ENCODE measurements around the gene TOGARAM1. TPM values are rescaled to one million over a fixed set of nuclear protein-coding genes. Genes with fewer than 3 reads are reported as not detected.

TOGARAM1 gene
- total RNA-seq, 1 experiment from 2014 or later = 5.9 TPM

- Histone ChIP-seq H3K27me3 (replicated peaks; ENCODE audit: control insufficient read depth, insufficient read depth, low read length) (no peaks in the 10 kb centered on the region), H3K4me1 (no peaks in the 10 kb centered on the region), H3K9me3 (no peaks in the 10 kb centered on the region), H3K4me3 (ENCODE audit: low read depth, low read length) (no peak overlapping the region), H3K36me3 (ENCODE audit: control insufficient read depth, insufficient read depth, low read length) (no peaks in the 10 kb centered on the region)
- no TSS peak for BruUV-seq (replicated peaks)
- CTCF ChIA-PET = no interaction called here
- intact Hi-C loops (cut with micrococcal nuclease; ENCODE audit: unreplicated experiment) = no loop called here
- DNase-seq = no peak
- Mint-ChIP-seq H3K27ac (ENCODE audit: unreplicated experiment) (no peak overlapping the region), H3K4me1 (ENCODE audit: low read depth, unreplicated experiment) (no peaks in the 10 kb centered on the region), H3K9me3 (ENCODE audit: unreplicated experiment) (peaks cover 9% of the 10 kb centered on the region), H3K27me3 (ENCODE audit: insufficient read depth, unreplicated experiment) (no peaks in the 10 kb centered on the region), H3K4me3 (ENCODE audit: unreplicated experiment) (no peak overlapping the region), H3K36me3 (ENCODE audit: insufficient read depth, unreplicated experiment) (no peaks in the 10 kb centered on the region)
- TF ChIP-seq, protein P1, sequence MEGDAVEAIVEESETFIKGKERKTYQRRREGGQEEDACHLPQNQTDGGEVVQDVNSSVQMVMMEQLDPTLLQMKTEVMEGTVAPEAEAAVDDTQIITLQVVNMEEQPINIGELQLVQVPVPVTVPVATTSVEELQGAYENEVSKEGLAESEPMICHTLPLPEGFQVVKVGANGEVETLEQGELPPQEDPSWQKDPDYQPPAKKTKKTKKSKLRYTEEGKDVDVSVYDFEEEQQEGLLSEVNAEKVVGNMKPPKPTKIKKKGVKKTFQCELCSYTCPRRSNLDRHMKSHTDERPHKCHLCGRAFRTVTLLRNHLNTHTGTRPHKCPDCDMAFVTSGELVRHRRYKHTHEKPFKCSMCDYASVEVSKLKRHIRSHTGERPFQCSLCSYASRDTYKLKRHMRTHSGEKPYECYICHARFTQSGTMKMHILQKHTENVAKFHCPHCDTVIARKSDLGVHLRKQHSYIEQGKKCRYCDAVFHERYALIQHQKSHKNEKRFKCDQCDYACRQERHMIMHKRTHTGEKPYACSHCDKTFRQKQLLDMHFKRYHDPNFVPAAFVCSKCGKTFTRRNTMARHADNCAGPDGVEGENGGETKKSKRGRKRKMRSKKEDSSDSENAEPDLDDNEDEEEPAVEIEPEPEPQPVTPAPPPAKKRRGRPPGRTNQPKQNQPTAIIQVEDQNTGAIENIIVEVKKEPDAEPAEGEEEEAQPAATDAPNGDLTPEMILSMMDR (IDR thresholded peaks at IDR 0.05; ENCODE audit: insufficient read depth in 1 of 2, low read depth in 1 of 2, low read length in 1 of 2, severe bottlenecking in 1 of 2, unreplicated experiment in 1 of 2) = no peak
- POLR2A ChIA-PET = no interaction called here
Measured at GRCh38 chr14:44935155-44935554, 26.8 kb upstream of the TOGARAM1 start.

DNA sequence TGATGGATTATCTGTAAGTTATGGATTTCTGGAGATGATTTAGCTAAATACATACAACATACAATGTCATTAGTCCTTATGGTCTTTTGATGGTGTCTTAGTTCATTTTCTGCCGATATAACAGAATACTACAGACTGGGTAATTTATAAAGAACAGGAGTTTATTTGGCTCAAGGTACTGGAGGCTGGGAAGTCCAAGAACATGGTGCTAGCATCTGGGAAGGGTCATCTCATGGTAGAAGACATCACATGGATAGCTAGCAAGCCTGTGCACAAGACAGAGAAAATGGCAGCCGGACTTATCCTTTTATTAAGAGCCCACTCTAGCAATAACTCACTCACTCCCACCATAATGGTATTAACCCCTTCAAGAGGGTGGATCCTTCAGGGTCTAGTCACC lies 24.4 kb upstream of the TOGARAM1 start:
- Histone ChIP-seq H3K4me3 (ENCODE audit: low read depth, low read length) (no peak overlapping the region), H3K36me3 (ENCODE audit: control insufficient read depth, insufficient read depth, low read length) (no peaks in the 10 kb centered on the region), H3K27me3 (replicated peaks; ENCODE audit: control insufficient read depth, insufficient read depth, low read length) (no peaks in the 10 kb centered on the region), H3K9me3 (no peaks in the 10 kb centered on the region), H3K4me1 (no peaks in the 10 kb centered on the region)
- H3K36me3 Mint-ChIP-seq (ENCODE audit: insufficient read depth, unreplicated experiment) = peaks cover 14% of the 10 kb centered on the region
- POLR2A ChIA-PET = no interaction called here
- intact Hi-C loops (cut with micrococcal nuclease; ENCODE audit: unreplicated experiment) = no loop called here
- H3K27ac Mint-ChIP-seq (ENCODE audit: unreplicated experiment) = no peak overlapping the region
- no peaks in the 10 kb centered on the region for H3K27me3 Mint-ChIP-seq (ENCODE audit: insufficient read depth, unreplicated experiment)
- H3K4me3 Mint-ChIP-seq (ENCODE audit: unreplicated experiment) = no peak overlapping the region
- CTCF ChIA-PET = no interaction called here
- BruUV-seq (replicated peaks) = no TSS peak
- H3K9me3 Mint-ChIP-seq (ENCODE audit: unreplicated experiment) = peaks cover 9% of the 10 kb centered on the region
- H3K4me1 Mint-ChIP-seq (ENCODE audit: low read depth, unreplicated experiment) = peaks cover 10% of the 10 kb centered on the region
- TF ChIP-seq, protein P1 (IDR thresholded peaks at IDR 0.05; ENCODE audit: insufficient read depth in 1 of 2, low read depth in 1 of 2, low read length in 1 of 2, severe bottlenecking in 1 of 2, unreplicated experiment in 1 of 2) = no peak
- DNase-seq = no peak

DNA sequence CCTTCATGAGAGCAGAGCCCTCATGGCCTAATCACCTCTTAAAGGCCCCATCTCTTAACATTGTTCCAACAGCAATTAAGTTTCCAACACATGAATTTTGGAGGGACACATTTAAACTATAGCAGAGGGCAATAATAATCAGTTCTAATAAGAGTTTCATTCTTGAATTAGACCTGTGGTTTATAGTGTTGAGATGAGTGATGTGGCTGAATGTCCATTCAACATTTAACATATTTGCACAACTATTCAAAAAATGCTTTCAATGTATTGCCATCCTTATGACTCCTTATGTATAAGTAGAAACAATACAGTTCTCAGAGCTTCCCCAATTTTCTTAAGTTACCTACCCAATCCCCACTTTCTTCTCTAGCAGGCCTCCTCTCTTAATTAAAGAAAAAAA lies 21.8 kb upstream of the TOGARAM1 start:
- Mint-ChIP-seq H3K27ac (ENCODE audit: unreplicated experiment) (no peak overlapping the region), H3K4me1 (ENCODE audit: low read depth, unreplicated experiment) (peaks cover 10% of the 10 kb centered on the region), H3K36me3 (ENCODE audit: insufficient read depth, unreplicated experiment) (peaks cover 14% of the 10 kb centered on the region), H3K27me3 (ENCODE audit: insufficient read depth, unreplicated experiment) (no peaks in the 10 kb centered on the region), H3K4me3 (ENCODE audit: unreplicated experiment) (no peak overlapping the region), H3K9me3 (ENCODE audit: unreplicated experiment) (peaks cover 9% of the 10 kb centered on the region)
- H3K27me3 ChIP-seq (replicated peaks; ENCODE audit: control insufficient read depth, insufficient read depth, low read length) = no peaks in the 10 kb centered on the region
- intact Hi-C loops (cut with micrococcal nuclease; ENCODE audit: unreplicated experiment) = no loop called here
- H3K4me1 ChIP-seq = no peaks in the 10 kb centered on the region
- no peaks in the 10 kb centered on the region for H3K36me3 ChIP-seq (ENCODE audit: control insufficient read depth, insufficient read depth, low read length)
- H3K9me3 ChIP-seq = no peaks in the 10 kb centered on the region
- H3K4me3 ChIP-seq (ENCODE audit: low read depth, low read length) = no peak overlapping the region
- BruUV-seq (replicated peaks) = no TSS peak
- no peak for DNase-seq
- TF ChIP-seq, protein P1 (IDR thresholded peaks at IDR 0.05; ENCODE audit: insufficient read depth in 1 of 2, low read depth in 1 of 2, low read length in 1 of 2, severe bottlenecking in 1 of 2, unreplicated experiment in 1 of 2) = no peak
- CTCF ChIA-PET = no interaction called here
- POLR2A ChIA-PET = no interaction called here

All from Caco-2 (cell line).